GM06990 (cell line): ENCODE measurements around the gene HNRNPA3.

ENCODE experiments used
- DNase-seq: peaks from one replicate; pipeline ENCODE4 v3.0.0-alpha.2; 2011; ENCODE audit not compliant: insufficient read length; ENCODE audit errors: extremely low read depth
- H3K27me3 ChIP-seq: replicated peaks from 2 replicates; pipeline ENCODE4 v1.6.0; 2011; ENCODE audit warnings: low read length; ENCODE audit not compliant: control insufficient read depth, insufficient read depth
- H3K36me3 ChIP-seq: 2 replicates; pipeline ENCODE4 v1.5.1; 2011; ENCODE audit warnings: low read length; ENCODE audit not compliant: control insufficient read depth, insufficient read depth
- H3K4me3 ChIP-seq: replicated peaks from 2 replicates; pipeline ENCODE4 v1.5.1; 2011; ENCODE audit warnings: low read depth, mild to moderate bottlenecking, control low read depth, low read length
- TF ChIP-seq, protein P1 (sequence below): IDR thresholded peaks from 2 replicates; pipeline ENCODE4 v1.5.1; 2011; ENCODE audit warnings: low read length, control low read depth, mild to moderate bottlenecking, inconsistent platforms; ENCODE audit not compliant: insufficient read depth, poor library complexity, severe bottlenecking

Gene HNRNPA3

DNA sequence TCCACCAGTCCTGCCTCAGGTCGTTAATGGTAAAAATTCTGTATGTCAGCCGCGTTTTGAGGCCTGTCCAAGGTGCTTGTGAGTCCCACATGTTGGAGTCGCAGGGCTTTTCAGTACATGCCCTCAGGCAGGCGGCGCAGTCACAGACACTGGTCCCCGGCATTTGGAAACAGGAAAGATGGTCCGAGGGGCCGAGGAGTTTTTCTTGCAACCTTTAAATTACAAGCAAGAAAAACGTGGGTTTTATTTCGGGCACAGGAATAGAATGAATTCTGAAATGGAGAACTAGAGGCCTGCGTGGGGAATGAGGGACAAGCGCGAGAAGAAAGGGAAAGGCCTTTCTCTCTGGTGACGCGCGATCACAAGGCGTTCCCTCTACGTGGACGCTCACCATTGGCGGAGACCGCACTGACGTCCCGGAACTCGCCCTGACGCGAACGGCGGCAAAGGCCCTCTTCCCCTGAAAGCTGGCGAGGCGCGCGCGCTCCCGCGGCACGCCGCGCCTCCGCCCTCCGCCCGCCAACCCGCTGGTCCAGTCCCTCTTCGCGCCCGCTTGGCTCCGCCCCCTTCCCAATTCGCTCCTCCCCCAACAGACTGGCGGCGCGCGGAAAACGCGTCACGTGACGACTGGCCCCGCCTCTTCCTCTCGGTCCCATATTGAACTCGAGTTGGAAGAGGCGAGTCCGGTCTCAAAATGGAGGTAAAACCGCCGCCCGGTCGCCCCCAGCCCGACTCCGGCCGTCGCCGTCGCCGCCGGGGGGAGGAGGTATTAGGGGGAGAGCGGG is at the start of gene HNRNPA3:
Gene HNRNPA3 (plus strand): TSS at position 689 of the 785 bp plus-strand sequence. CDS start 6 bp downstream, at position 695.
- peak; percentile 100 for DNase-seq
- H3K4me3 ChIP-seq: peak within 1 kb of the TSS; percentile 86
- no peaks in the 10 kb centered on the region for H3K27me3 ChIP-seq
- H3K36me3 ChIP-seq: peaks cover 8% of the 10 kb centered on the region
- TF ChIP-seq, protein P1, sequence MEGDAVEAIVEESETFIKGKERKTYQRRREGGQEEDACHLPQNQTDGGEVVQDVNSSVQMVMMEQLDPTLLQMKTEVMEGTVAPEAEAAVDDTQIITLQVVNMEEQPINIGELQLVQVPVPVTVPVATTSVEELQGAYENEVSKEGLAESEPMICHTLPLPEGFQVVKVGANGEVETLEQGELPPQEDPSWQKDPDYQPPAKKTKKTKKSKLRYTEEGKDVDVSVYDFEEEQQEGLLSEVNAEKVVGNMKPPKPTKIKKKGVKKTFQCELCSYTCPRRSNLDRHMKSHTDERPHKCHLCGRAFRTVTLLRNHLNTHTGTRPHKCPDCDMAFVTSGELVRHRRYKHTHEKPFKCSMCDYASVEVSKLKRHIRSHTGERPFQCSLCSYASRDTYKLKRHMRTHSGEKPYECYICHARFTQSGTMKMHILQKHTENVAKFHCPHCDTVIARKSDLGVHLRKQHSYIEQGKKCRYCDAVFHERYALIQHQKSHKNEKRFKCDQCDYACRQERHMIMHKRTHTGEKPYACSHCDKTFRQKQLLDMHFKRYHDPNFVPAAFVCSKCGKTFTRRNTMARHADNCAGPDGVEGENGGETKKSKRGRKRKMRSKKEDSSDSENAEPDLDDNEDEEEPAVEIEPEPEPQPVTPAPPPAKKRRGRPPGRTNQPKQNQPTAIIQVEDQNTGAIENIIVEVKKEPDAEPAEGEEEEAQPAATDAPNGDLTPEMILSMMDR: peak; percentile 29

DNA sequence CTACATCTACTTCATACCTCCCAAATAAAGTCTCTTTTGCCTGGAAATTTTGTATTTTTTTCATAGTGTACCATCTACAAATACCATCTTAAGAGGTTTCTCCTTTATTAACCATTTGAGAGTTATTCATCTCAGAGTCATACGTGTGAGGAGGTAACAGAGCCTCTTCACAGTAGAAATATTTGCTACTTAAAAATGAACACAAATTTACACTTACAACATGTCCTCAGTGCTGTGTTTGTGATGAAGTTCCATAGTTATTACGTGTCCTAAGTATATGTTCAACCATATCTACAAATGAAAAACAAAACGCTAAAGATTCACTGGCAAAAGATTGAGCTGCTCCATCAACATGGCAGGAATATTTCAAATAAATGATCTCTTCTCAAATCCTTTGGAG is 48.5 kb upstream of the HNRNPA3 start:
- TF ChIP-seq, protein P1: no peak
- Histone ChIP-seq H3K36me3 (no peaks in the 10 kb centered on the region), H3K27me3 (no peaks in the 10 kb centered on the region), H3K4me3 (no peak overlapping the region)
- DNase-seq: no peak

DNA sequence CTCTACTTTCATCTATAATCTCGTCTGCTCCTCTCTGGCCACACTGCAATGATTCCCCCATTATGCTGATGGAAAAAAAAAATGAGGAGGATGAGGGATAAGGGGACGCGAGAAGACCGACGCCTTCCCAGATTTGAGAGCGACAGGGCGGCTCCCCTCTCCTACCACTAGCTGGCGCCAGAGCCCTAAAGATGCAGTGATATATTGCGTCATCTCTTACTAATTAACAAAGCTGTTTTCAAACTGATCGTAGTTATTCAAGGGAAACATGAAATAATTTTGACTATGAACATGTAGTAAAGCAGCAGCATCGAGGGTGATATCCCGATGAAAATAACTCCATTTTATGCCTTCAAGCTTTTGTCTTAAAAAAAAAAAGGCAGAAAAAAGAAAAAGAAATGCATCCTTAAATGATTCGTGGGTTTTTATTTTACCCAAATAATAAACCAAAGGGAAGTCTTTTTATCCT is 48.0 kb upstream of the HNRNPA3 start:
- TF ChIP-seq, protein P1: peak; percentile 100
- peak; percentile 56 for DNase-seq
- no peaks in the 10 kb centered on the region for H3K36me3 ChIP-seq
- H3K27me3 ChIP-seq: no peaks in the 10 kb centered on the region
- peak overlapping the region; percentile 44 for H3K4me3 ChIP-seq

DNA sequence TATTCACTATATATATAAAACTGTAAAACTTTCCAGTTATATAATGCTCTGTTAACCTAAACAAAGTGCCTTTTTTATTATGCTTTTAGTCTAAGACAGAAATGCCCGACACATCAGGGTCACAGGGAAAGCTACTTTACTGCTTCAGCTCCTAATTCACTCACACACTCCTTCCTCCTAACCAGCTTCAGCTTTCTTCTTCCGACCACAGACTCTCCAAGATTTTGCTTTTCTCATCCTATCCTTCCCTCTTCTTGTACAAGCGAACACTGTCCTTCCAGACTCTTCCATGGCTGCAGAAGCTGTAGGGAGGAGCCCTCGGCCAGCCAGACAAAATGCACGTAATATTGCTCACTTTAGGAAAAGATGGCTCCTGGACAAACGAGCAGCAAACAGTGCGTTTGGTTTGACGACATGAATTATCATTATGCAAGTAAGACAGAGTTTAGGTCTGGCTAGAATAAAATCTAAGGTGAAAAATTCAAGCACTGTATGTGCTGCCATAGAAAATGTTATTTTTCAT is 47.5 kb upstream of the HNRNPA3 start:
- TF ChIP-seq, protein P1: no peak
- no peaks in the 10 kb centered on the region for H3K36me3 ChIP-seq
- no peak for DNase-seq
- peak overlapping the region; percentile 44 for H3K4me3 ChIP-seq
- H3K27me3 ChIP-seq: no peaks in the 10 kb centered on the region

DNA sequence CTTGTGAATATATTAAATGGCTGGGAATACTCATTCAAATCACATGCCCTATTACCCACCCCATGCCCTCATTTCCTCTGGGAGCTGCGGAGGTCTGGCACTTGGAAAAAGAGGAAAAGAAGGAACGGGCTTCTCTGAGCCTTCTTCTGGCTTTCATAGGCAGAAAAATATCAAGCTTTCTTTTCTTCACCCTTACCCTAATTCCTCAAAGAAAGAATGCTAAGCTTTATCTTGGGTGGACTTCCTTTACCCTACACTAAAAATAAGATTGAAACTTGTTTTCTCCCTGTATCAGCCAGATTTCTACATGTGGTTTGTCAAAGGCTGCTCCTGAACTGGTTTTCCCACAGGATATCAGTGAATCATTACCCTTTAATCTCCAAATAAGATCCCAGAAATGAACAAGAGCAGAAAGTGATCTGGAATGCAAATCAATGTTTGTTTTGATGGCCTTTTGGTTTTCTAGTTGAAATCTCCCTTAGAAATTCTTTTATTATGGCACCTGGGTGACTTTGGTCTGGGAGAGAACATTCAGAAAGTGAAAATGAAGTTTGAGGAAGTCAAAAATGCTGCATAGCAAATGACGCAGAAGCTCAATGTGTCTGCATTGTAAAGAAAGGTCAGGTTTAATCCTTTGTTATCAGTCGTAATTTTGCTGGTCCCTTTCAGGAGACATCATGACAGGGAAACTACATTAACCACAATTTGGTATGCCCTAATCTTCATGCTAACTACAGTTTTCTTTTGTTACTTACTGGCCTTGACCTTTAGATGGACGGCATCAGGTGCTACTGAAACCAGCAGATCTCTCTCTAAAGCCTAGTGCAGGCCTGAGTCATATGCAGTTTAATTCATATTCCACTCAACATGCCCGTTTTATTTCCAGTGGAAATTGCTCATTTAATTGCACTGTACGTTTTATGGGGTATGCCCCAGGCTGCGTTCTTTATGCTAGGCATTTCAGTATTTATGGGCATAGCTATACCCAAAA is 46.6 kb upstream of the HNRNPA3 start:
- TF ChIP-seq, protein P1: no peak
- no peaks in the 10 kb centered on the region for H3K27me3 ChIP-seq
- peak; percentile 55 for DNase-seq
- peak overlapping the region; percentile 38 for H3K4me3 ChIP-seq
- no peaks in the 10 kb centered on the region for H3K36me3 ChIP-seq
